GM12891 (cell line): ENCODE data around the gene NEK11.

ENCODE experiments used
- POLR2A ChIP-seq: IDR thresholded peaks from 2 replicates; pipeline ENCODE4 v1.6.1; 2011; ENCODE audit warnings: low read depth, low read length, control low read depth
- POLR2AphosphoS5 ChIP-seq: IDR thresholded peaks from 2 replicates; pipeline ENCODE4 v1.6.1; 2011; ENCODE audit warnings: low read depth, low read length, control low read depth

GRCh38 chr3:131242201-131242600, 215.5 kb downstream of the NEK11 start:
- TF ChIP-seq POLR2A, result no peak
- no peak for TF ChIP-seq POLR2AphosphoS5
